RWPE1 (cell line): ENCODE results near the gene CCM2L.

Experiments
- CTCF ChIA-PET: fragments of 350-600 bp; sonication (Branson Sonifier 250); formaldehyde crosslinking; extraction: SDS; loops from one replicate; lab custom pipeline; 2021; lab: Yijun Ruan, JAX
- POLR2A ChIA-PET: fragments of 400-600 bp; formaldehyde crosslinking; extraction: SDS; loops from one replicate; lab custom pipeline; 2020; ENCODE audit warnings: antibody characterized with exemption; ENCODE audit not compliant: low non-redundant PET; lab: Yijun Ruan, JAX
- DNase-seq: peaks from one replicate; pipeline ENCODE4 v3.0.0; 2012; ENCODE audit warnings: low spot score
- H3K27ac ChIP-seq: fragments of 450-650 bp; 2 replicates; pipeline ENCODE4 v1.5.1; 2017
- CTCF ChIP-seq: fragments of 450-650 bp; conservative IDR thresholded peaks from 2 replicates; pipeline ENCODE4 v1.5.1; 2017; ENCODE audit warnings: low read depth, mild to moderate bottlenecking

The CCM2L gene

GRCh38 chr20:32069711-32070110 is 59.5 kb downstream of the CCM2L start:
- H3K27ac ChIP-seq, result no peak overlapping the region
- CTCF ChIA-PET, result no interaction called here
- DNase-seq, result no peak
- TF ChIP-seq CTCF, result no peak
- POLR2A ChIA-PET, result no interaction called here

- ChIA-PET POLR2A (no interaction called here), CTCF (no interaction called here)
- no peak overlapping the region for H3K27ac ChIP-seq
- no peak for DNase-seq
- no peak for TF ChIP-seq CTCF
Observed at GRCh38 chr20:32070282-32070681, 60.0 kb downstream of the CCM2L start.

- POLR2A ChIA-PET, result no interaction called here
- CTCF ChIA-PET, result no interaction called here
- no peak for DNase-seq
Observed at GRCh38 chr20:32070690-32071213, 60.5 kb downstream of the CCM2L start.

GRCh38 chr20:32071395-32072167 is 61.3 kb downstream of the CCM2L start:
- ChIA-PET CTCF (interaction anchor here (1.6 kb wide), 1 partner anchor 40 kb away, joined by 3 read pairs; no protein-coding TSS in a partner anchor), POLR2A (no interaction called here)
- no peak for DNase-seq
- TF ChIP-seq CTCF, result no peak
- H3K27ac ChIP-seq, result no peak overlapping the region

More at GRCh38 chr20:32070690-32071213, 60.5 kb downstream of the CCM2L start:
- no peak overlapping the region for H3K27ac ChIP-seq
- TF ChIP-seq CTCF, result no peak

- CTCF ChIA-PET, result interaction anchor here (0.8 to 1.6 kb wide), 2 partner anchors 19 to 41 kb away, joined by 3 to 4 read pairs; no protein-coding TSS in a partner anchor
- no peak for DNase-seq
- no peak for TF ChIP-seq CTCF
- POLR2A ChIA-PET, result no interaction called here
- no peak overlapping the region for H3K27ac ChIP-seq
Observed at GRCh38 chr20:32072168-32072750, 62.0 kb downstream of the CCM2L start.

GRCh38 chr20:32075534-32075933 is 65.3 kb downstream of the CCM2L start:
- H3K27ac ChIP-seq, result no peak overlapping the region
- TF ChIP-seq CTCF, result no peak
- CTCF ChIA-PET, result interaction anchor here (1.1 to 2.5 kb wide), 5 partner anchors 9 to 223 kb away, joined by 3 to 8 read pairs (median 4); no protein-coding TSS in a partner anchor
- POLR2A ChIA-PET, result no interaction called here
- no peak for DNase-seq
